ENCODE results near the gene IQCF6. TPM values are rescaled to one million over a fixed set of nuclear protein-coding genes. Genes with fewer than 3 reads are reported as not detected.

Gene IQCF6
- polyA plus RNA-seq: not detected
- long read RNA-seq, donor 1: 0 reads
- long read RNA-seq, donor 2: 0 reads
- long read RNA-seq, donor 3: 0 reads
- long read RNA-seq, donor 4: 0 reads
- long read RNA-seq, donor 5: 0 reads
- long read RNA-seq, donor 6: 0 reads
- long read RNA-seq, donor 7: 0 reads
- long read RNA-seq, donor 8: 0 reads
- long read RNA-seq, donor 9: 0 reads
- long read RNA-seq, donor 10: 0 reads

DNA sequence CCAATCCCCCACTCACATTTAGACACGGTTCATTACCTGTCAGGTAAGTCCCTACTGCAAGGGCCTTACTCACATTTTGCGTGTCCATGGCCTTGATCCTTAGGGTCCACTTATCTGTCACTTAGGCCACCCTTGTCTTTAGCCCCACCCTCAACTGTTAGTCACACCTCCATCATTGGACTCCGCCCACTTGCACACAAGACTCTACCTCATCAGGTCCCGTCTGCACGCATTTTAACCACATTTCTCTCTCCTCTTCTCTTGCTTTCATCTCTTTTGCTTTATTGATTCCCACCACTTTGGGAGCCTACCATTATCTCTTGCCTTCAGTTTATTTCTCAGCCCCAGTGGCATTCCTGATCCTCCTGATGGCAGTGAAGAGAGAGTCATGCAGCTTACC lies at the start of gene IQCF6:
TSS of gene IQCF6 (minus strand) at position 101 of the 400 bp plus-strand sequence. CDS start at position 88, 13 bp downstream.
- DNase-seq (no peak), FAIRE-seq (no peak)
- Histone ChIP-seq H3K4me1 (ENCODE audit: control insufficient read depth in 3 of 3, insufficient read depth in 2 of 3, low read depth in 1 of 3, low read length in 2 of 3) (no peaks in the 10 kb centered on the region), H3K9me3 (ENCODE audit: control insufficient read depth in 2 of 2, insufficient read depth in 1 of 2, low read depth in 1 of 2, low read length in 1 of 2) (no peaks in the 10 kb centered on the region), H3K36me3 (ENCODE audit: control insufficient read depth in 3 of 3, insufficient read depth in 2 of 3, low read depth in 1 of 3, low read length in 3 of 3) (no peaks in the 10 kb centered on the region), H3K4me3 (ENCODE audit: low read depth in 1 of 3, low read length in 3 of 3) (no peak within 1 kb of the TSS), H3K27ac (ENCODE audit: low read depth in 1 of 3, low read length in 2 of 3) (no peak within 1 kb of the TSS), H3K27me3 (ENCODE audit: control insufficient read depth in 3 of 3, insufficient read depth in 3 of 3, low read length in 3 of 3) (peaks cover 0 to 7% (median 4%) of the 10 kb centered on the region in 3 donors)
- WGBS, 3 donors: 84 to 92% (median 92%) methylated on average over 5 of the region's 5 CpGs

DNA sequence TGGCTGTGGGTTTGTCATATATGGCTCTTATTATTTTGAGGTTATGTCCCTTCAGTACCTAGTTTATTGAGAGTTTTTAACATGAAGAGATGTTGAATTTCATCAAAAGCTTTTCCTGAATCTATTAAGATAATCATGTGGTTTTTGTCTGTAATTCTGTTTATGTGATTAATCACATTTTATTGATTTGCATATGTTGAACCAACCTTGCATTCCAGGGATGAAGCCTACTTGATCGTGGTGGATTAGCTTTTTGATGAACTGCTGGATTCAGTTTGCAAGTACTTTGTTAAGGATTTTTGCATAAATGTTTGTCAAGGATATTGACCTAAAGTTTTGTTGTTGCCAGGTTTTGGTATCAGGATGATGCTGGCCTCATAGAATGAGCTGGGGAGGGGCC lies 49.3 kb upstream of the IQCF6 start:
- H3K9me3 ChIP-seq (ENCODE audit: control insufficient read depth in 2 of 2, insufficient read depth in 1 of 2, low read depth in 1 of 2, low read length in 1 of 2): peaks cover 0 to 9% of the 10 kb centered on the region in 2 donors
- WGBS, 3 donors: 82 to 83% (median 83%) methylated on average over 1 of the region's 1 CpG
- FAIRE-seq: no peak

DNA sequence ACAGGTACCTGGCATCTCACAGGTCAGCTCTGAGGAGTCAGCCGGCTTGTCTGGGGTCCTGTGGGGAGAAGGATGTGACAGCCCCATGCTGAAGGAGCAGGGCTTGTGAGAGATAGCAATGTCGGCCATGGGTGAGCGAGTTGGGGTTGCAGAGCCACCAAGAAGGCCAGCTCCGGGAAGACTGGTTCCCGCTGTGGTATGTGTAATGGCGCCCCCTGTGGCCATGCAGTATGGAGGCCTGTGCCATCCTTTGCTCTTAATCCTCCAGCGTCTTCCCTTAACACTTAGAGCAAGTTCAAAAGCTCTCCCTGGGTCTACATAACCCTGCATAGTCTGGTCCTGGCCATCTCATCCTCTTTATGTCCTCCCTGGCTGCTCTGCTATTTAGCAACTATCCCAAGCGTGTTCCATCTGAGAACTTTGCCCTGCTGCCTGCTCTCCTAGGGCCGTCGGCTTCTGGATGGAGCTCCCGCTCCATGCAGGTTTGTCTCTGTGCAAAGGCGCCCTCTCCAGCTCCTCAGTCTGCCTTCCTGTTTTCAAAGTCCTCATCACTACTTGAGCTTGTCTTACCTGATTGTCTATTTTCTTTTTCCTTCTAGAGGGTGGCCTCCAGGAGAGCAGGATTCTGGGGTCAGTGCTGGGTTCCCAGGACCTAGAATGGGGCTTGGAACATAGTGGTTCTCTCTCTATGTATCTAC lies 40.8 kb upstream of the IQCF6 start:
- 46 to 50% (median 50%) methylated on average over 12 of the region's 12 CpGs for WGBS, 3 donors
- Histone ChIP-seq H3K27me3 (ENCODE audit: control insufficient read depth in 3 of 3, insufficient read depth in 3 of 3, low read length in 3 of 3) (peaks cover 0 to 5% (median 0%) of the 10 kb centered on the region in 3 donors), H3K36me3 (ENCODE audit: control insufficient read depth in 3 of 3, insufficient read depth in 2 of 3, low read depth in 1 of 3, low read length in 3 of 3) (no peaks in the 10 kb centered on the region), H3K9me3 (ENCODE audit: control insufficient read depth in 2 of 2, insufficient read depth in 1 of 2, low read depth in 1 of 2, low read length in 1 of 2) (no peaks in the 10 kb centered on the region), H3K4me1 (ENCODE audit: control insufficient read depth in 3 of 3, insufficient read depth in 2 of 3, low read depth in 1 of 3, low read length in 2 of 3) (no peaks in the 10 kb centered on the region), H3K4me3 (ENCODE audit: low read depth in 1 of 3, low read length in 3 of 3) (no peak overlapping the region), H3K27ac (ENCODE audit: low read depth in 1 of 3, low read length in 2 of 3) (no peak overlapping the region)
- DNase-seq (no peak), FAIRE-seq (no peak)

More for the DNA sequence above, 49.3 kb upstream of the IQCF6 start:
- H3K27ac ChIP-seq (ENCODE audit: low read depth in 1 of 3, low read length in 2 of 3): no peak overlapping the region
- H3K4me1 ChIP-seq (ENCODE audit: control insufficient read depth in 3 of 3, insufficient read depth in 2 of 3, low read depth in 1 of 3, low read length in 2 of 3): no peaks in the 10 kb centered on the region
- no peak overlapping the region for H3K4me3 ChIP-seq (ENCODE audit: low read depth in 1 of 3, low read length in 3 of 3)
- no peaks in the 10 kb centered on the region for H3K36me3 ChIP-seq (ENCODE audit: control insufficient read depth in 3 of 3, insufficient read depth in 2 of 3, low read depth in 1 of 3, low read length in 3 of 3)
- no peak for DNase-seq
- H3K27me3 ChIP-seq (ENCODE audit: control insufficient read depth in 3 of 3, insufficient read depth in 3 of 3, low read length in 3 of 3): peaks cover 0 to 2% (median 0%) of the 10 kb centered on the region in 3 donors

DNA sequence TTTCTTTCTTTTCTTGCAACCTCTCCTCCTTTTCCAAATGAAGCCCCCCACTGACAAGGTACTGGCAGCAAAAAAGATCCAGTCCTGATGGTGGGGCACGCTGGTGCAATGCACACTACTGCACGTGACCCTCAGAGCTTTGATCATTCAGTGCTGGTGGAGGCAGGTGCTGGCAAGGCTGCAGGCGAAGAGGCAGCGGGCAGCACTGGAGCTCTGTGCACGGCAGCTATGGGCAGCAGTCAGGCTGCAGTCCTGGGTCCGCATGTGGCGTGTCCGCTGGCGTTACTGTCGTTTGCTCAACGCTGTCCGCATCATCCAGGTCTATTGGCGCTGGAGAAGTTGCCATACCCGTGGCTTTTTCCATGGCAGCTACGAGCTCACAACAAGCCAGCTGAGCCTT lies 40.1 kb upstream of the IQCF6 start:
- FAIRE-seq (no peak), DNase-seq (no peak)
- Histone ChIP-seq H3K27me3 (ENCODE audit: control insufficient read depth in 3 of 3, insufficient read depth in 3 of 3, low read length in 3 of 3) (peaks cover 0 to 7% (median 0%) of the 10 kb centered on the region in 3 donors), H3K9me3 (ENCODE audit: control insufficient read depth in 2 of 2, insufficient read depth in 1 of 2, low read depth in 1 of 2, low read length in 1 of 2) (no peaks in the 10 kb centered on the region), H3K4me3 (ENCODE audit: low read depth in 1 of 3, low read length in 3 of 3) (no peak overlapping the region), H3K36me3 (ENCODE audit: control insufficient read depth in 3 of 3, insufficient read depth in 2 of 3, low read depth in 1 of 3, low read length in 3 of 3) (no peaks in the 10 kb centered on the region), H3K4me1 (ENCODE audit: control insufficient read depth in 3 of 3, insufficient read depth in 2 of 3, low read depth in 1 of 3, low read length in 2 of 3) (no peaks in the 10 kb centered on the region), H3K27ac (ENCODE audit: low read depth in 1 of 3, low read length in 2 of 3) (no peak overlapping the region)
- 86 to 92% (median 89%) methylated on average over 15 of the region's 15 CpGs for WGBS, 3 donors

DNA sequence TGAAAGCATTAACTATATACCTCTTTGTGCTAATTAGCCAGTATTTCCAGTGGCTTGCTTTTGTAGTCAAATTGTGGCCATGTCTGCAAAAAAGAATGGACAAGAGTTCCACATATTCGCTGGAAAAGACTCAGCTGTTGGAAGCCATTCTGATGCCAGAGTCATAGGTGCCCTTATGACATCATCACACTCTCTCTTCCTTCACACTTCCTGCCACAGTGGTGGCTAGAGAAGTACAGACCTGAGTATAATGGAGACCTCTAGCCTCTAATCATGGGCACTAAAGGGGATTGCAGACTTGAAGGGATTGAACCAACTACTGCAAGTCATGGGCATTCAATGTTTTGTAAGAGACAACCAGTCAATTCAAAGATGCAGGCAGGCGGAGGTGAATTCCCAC lies 38.3 kb upstream of the IQCF6 start:
- peaks cover 0 to 5% (median 0%) of the 10 kb centered on the region in 3 donors for H3K27me3 ChIP-seq (ENCODE audit: control insufficient read depth in 3 of 3, insufficient read depth in 3 of 3, low read length in 3 of 3)
- H3K4me3 ChIP-seq (ENCODE audit: low read depth in 1 of 3, low read length in 3 of 3): no peak overlapping the region
- 87 to 91% (median 90%) methylated on average over 2 of the region's 2 CpGs for WGBS, 3 donors
- H3K9me3 ChIP-seq (ENCODE audit: control insufficient read depth in 2 of 2, insufficient read depth in 1 of 2, low read depth in 1 of 2, low read length in 1 of 2): no peaks in the 10 kb centered on the region
- H3K36me3 ChIP-seq (ENCODE audit: control insufficient read depth in 3 of 3, insufficient read depth in 2 of 3, low read depth in 1 of 3, low read length in 3 of 3): no peaks in the 10 kb centered on the region
- no peaks in the 10 kb centered on the region for H3K4me1 ChIP-seq (ENCODE audit: control insufficient read depth in 3 of 3, insufficient read depth in 2 of 3, low read depth in 1 of 3, low read length in 2 of 3)
- DNase-seq (no peak), FAIRE-seq (no peak)
- H3K27ac ChIP-seq (ENCODE audit: low read depth in 1 of 3, low read length in 2 of 3): no peak overlapping the region

DNA sequence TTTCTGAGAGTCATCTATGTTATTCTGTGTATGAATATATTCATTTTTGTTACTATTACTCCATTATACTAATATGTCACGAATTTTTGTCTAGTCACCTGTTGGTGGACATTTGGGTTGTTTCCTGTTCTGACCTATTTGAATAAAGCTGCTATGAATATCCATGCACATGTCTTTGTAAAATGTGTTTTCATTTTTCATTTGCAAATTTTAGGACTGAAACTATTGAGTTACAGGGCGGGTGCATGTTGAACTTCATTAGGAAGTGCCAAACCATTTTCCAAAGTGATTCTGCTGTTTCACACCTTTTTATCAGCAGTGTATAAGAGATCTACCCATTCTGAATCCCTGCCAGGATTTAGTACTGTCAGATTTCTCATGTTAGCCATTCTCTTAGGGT lies 37.7 kb upstream of the IQCF6 start:
- WGBS, 3 donors: 69 to 85% (median 75%) methylated on average over 2 of the region's 2 CpGs
- no peak overlapping the region for H3K4me3 ChIP-seq (ENCODE audit: low read depth in 1 of 3, low read length in 3 of 3)
- H3K27ac ChIP-seq (ENCODE audit: low read depth in 1 of 3, low read length in 2 of 3): no peak overlapping the region
- peaks cover 0 to 5% (median 0%) of the 10 kb centered on the region in 3 donors for H3K27me3 ChIP-seq (ENCODE audit: control insufficient read depth in 3 of 3, insufficient read depth in 3 of 3, low read length in 3 of 3)
- no peaks in the 10 kb centered on the region for H3K4me1 ChIP-seq (ENCODE audit: control insufficient read depth in 3 of 3, insufficient read depth in 2 of 3, low read depth in 1 of 3, low read length in 2 of 3)
- DNase-seq: no peak
- no peaks in the 10 kb centered on the region for H3K36me3 ChIP-seq (ENCODE audit: control insufficient read depth in 3 of 3, insufficient read depth in 2 of 3, low read depth in 1 of 3, low read length in 3 of 3)
- no peaks in the 10 kb centered on the region for H3K9me3 ChIP-seq (ENCODE audit: control insufficient read depth in 2 of 2, insufficient read depth in 1 of 2, low read depth in 1 of 2, low read length in 1 of 2)
- FAIRE-seq: no peak

DNA sequence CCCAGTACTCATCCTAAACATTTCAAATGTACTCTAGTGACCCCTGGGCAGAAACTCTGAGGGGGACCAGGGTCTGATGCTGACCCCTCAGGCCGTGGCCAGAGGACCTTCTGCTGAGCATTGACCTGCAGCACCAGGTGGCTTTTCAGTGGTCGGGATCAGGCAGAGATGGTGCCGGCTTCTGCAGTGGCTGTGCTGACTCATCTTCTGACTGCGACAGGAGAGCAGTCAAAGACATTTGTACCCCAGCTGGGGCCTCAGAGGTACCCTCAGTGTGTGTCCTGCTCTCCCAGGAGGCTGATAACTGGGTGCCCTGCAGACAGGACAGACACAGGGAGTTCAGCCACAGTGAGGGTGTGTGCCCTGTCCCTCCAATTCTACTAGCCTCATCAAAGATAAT lies 36.6 kb upstream of the IQCF6 start:
- DNase-seq: no peak
- WGBS, 3 donors: 24 to 50% (median 27%) methylated on average over 4 of the region's 4 CpGs
- Histone ChIP-seq H3K9me3 (ENCODE audit: control insufficient read depth in 2 of 2, insufficient read depth in 1 of 2, low read depth in 1 of 2, low read length in 1 of 2) (no peaks in the 10 kb centered on the region), H3K4me3 (ENCODE audit: low read depth in 1 of 3, low read length in 3 of 3) (no peak overlapping the region), H3K27ac (ENCODE audit: low read depth in 1 of 3, low read length in 2 of 3) (no peak overlapping the region), H3K4me1 (ENCODE audit: control insufficient read depth in 3 of 3, insufficient read depth in 2 of 3, low read depth in 1 of 3, low read length in 2 of 3) (no peaks in the 10 kb centered on the region), H3K36me3 (ENCODE audit: control insufficient read depth in 3 of 3, insufficient read depth in 2 of 3, low read depth in 1 of 3, low read length in 3 of 3) (no peaks in the 10 kb centered on the region), H3K27me3 (ENCODE audit: control insufficient read depth in 3 of 3, insufficient read depth in 3 of 3, low read length in 3 of 3) (peaks cover 0 to 5% (median 0%) of the 10 kb centered on the region in 3 donors)
- FAIRE-seq: no peak

DNA sequence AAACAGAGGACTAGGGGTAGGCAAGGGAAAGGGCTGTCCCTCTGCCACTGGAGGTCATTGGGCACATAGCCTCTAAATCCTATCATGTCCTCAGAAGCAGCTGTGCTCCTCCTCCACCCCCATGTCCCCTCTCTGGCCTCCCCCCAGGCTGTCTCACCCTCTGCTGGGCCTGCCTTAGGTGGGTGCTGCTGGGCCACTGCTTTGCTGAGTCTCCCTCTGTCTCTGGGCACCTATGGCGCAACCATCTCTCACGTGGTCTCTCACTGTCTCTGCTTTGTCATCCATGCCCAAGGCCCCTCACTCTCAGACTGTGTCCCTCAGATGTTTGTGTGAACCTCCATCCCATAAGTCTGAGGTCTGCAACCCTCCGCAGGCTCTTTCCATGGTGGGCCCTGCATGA lies 35.0 kb upstream of the IQCF6 start:
- Histone ChIP-seq H3K27me3 (ENCODE audit: control insufficient read depth in 3 of 3, insufficient read depth in 3 of 3, low read length in 3 of 3) (peaks cover 0 to 5% (median 0%) of the 10 kb centered on the region in 3 donors), H3K4me1 (ENCODE audit: control insufficient read depth in 3 of 3, insufficient read depth in 2 of 3, low read depth in 1 of 3, low read length in 2 of 3) (no peaks in the 10 kb centered on the region), H3K36me3 (ENCODE audit: control insufficient read depth in 3 of 3, insufficient read depth in 2 of 3, low read depth in 1 of 3, low read length in 3 of 3) (no peaks in the 10 kb centered on the region), H3K27ac (ENCODE audit: low read depth in 1 of 3, low read length in 2 of 3) (no peak overlapping the region), H3K4me3 (ENCODE audit: low read depth in 1 of 3, low read length in 3 of 3) (no peak overlapping the region), H3K9me3 (ENCODE audit: control insufficient read depth in 2 of 2, insufficient read depth in 1 of 2, low read depth in 1 of 2, low read length in 1 of 2) (no peaks in the 10 kb centered on the region)
- WGBS, 3 donors: 79 to 88% (median 88%) methylated on average over 3 of the region's 3 CpGs
- FAIRE-seq (no peak), DNase-seq (no peak)
